ENCODE measurements around the gene TAF1D. TPM values are rescaled to one million over a fixed set of nuclear protein-coding genes. Genes with fewer than 3 reads are reported as not detected.

TAF1D gene
- total and polyA plus RNA-seq, 12 donors, result 20.8 to 262 (median 59.5) TPM

- Histone ChIP-seq H3K36me3 (replicated peaks in 1 of 2) (peaks cover 0 to 84% of the 10 kb centered on the region in 2 donors), H3K27me3 (no peaks in the 10 kb centered on the region), H3K27ac (no peak overlapping the region), H3K4me3 (no peak overlapping the region), H3K9me3 (replicated peaks in 1 of 3) (no peaks in the 10 kb centered on the region), H3K4me1 (replicated peaks in 1 of 2) (peaks cover 0 to 4% of the 10 kb centered on the region in 2 donors)
- intact Hi-C loops (cut with DNase I), result loop anchor here in 1 of 2 donors (10.0 kb wide), 1 partner anchor 46 kb away; no protein-coding TSS in a partner anchor
- 73 to 77% (median 74%) methylated on average over 5 of the region's 5 CpGs for WGBS, 4 donors
- TF ChIP-seq, protein P1, sequence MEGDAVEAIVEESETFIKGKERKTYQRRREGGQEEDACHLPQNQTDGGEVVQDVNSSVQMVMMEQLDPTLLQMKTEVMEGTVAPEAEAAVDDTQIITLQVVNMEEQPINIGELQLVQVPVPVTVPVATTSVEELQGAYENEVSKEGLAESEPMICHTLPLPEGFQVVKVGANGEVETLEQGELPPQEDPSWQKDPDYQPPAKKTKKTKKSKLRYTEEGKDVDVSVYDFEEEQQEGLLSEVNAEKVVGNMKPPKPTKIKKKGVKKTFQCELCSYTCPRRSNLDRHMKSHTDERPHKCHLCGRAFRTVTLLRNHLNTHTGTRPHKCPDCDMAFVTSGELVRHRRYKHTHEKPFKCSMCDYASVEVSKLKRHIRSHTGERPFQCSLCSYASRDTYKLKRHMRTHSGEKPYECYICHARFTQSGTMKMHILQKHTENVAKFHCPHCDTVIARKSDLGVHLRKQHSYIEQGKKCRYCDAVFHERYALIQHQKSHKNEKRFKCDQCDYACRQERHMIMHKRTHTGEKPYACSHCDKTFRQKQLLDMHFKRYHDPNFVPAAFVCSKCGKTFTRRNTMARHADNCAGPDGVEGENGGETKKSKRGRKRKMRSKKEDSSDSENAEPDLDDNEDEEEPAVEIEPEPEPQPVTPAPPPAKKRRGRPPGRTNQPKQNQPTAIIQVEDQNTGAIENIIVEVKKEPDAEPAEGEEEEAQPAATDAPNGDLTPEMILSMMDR (IDR thresholded peaks at IDR 0.05), result no peak
- TF ChIP-seq POLR2A (IDR thresholded peaks at IDR 0.05), result no peak
- DNase-seq, result no peak
Measured at GRCh38 chr11:93730108-93731107, 10.9 kb downstream of the TAF1D start.

DNA sequence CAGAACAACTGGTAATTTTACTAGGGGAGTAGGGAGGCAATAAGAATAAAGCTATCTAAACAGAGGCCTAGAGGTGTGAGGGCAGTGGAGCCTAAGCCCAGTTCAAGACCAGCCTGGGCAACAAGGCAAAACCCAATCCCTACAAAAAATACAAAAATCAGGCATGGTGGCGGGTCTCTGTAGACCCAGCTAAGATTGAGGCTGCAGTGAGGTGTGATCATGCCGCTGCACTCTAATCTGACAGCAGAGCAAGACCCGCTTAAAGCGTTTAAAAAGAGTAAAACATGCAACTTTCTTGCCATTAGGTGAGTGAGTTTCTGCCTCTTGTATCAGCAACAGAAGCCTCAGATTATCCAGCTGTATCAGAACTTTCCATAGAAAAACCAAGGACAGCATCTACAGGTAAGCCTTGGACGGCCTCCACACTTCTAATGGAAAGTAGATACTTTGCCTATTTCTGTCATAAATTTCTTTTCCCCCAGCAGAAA, 12.1 kb downstream of the TAF1D start:
- TF ChIP-seq POLR2A (IDR thresholded peaks at IDR 0.05), result no peak
- TF ChIP-seq, protein P1 (IDR thresholded peaks at IDR 0.05), result no peak
- no peak overlapping the region for H3K27ac ChIP-seq
- intact Hi-C loops (cut with DNase I), result no loop called here
- DNase-seq, result no peak
- H3K4me1 ChIP-seq (replicated peaks in 1 of 2), result peaks cover 0 to 2% of the 10 kb centered on the region in 2 donors
- peaks cover 0 to 72% of the 10 kb centered on the region in 2 donors for H3K36me3 ChIP-seq (replicated peaks in 1 of 2)
- H3K4me3 ChIP-seq, result no peak overlapping the region
- H3K27me3 ChIP-seq, result no peaks in the 10 kb centered on the region
- H3K9me3 ChIP-seq (replicated peaks in 1 of 3), result no peaks in the 10 kb centered on the region
- 98 to 99% (median 98%) methylated on average over 5 of the region's 5 CpGs for WGBS, 4 donors

GRCh38 chr11:93728792-93729128, 12.5 kb downstream of the TAF1D start:
- H3K27me3 ChIP-seq, result no peaks in the 10 kb centered on the region
- intact Hi-C loops (cut with DNase I), result no loop called here
- no peak overlapping the region for H3K27ac ChIP-seq
- H3K4me3 ChIP-seq, result no peak overlapping the region
- TF ChIP-seq POLR2A (IDR thresholded peaks at IDR 0.05), result no peak
- TF ChIP-seq, protein P1 (IDR thresholded peaks at IDR 0.05), result no peak
- no peak for DNase-seq
- peaks cover 0 to 68% of the 10 kb centered on the region in 2 donors for H3K36me3 ChIP-seq (replicated peaks in 1 of 2)
- 95 to 97% (median 96%) methylated on average over 2 of the region's 2 CpGs for whole genome bisulfite sequencing, 4 donors
- no peaks in the 10 kb centered on the region for H3K9me3 ChIP-seq (replicated peaks in 1 of 3)
- H3K4me1 ChIP-seq (replicated peaks in 1 of 2), result no peaks in the 10 kb centered on the region

GRCh38 chr11:93727985-93728791, 13.1 kb downstream of the TAF1D start:
- TF ChIP-seq POLR2A (IDR thresholded peaks at IDR 0.05), result no peak
- TF ChIP-seq, protein P1 (IDR thresholded peaks at IDR 0.05), result no peak
- H3K36me3 ChIP-seq (replicated peaks in 1 of 2), result peaks cover 0 to 67% of the 10 kb centered on the region in 2 donors
- WGBS, 4 donors, result 57 to 60% (median 59%) methylated on average over 4 of the region's 4 CpGs
- no peaks in the 10 kb centered on the region for H3K27me3 ChIP-seq
- no peak overlapping the region for H3K27ac ChIP-seq
- no peaks in the 10 kb centered on the region for H3K4me1 ChIP-seq (replicated peaks in 1 of 2)
- no peak for DNase-seq
- intact Hi-C loops (cut with DNase I), result no loop called here
- H3K9me3 ChIP-seq (replicated peaks in 1 of 3), result no peaks in the 10 kb centered on the region
- H3K4me3 ChIP-seq, result no peak overlapping the region

Measured in adrenal gland (tissue), 12 donors.